Umbilical cord (tissue), 1 donor: ENCODE results near the gene DNAJB2. TPM values are rescaled to one million over a fixed set of nuclear protein-coding genes. Genes with fewer than 3 reads are reported as not detected.

Experiments
- total RNA-seq: library from RNA; depleted of rRNA; stranded (reverse); fragments of >200 nt; gene quantifications from one replicate; pipeline ENCODE4 v1.2.3, GENCODE V29; 2014; ENCODE audit warnings: low replicate concordance; ENCODE audit not compliant: insufficient read depth

Gene DNAJB2
- total RNA-seq, 1 donor from 2014 or later, result 45.0 TPM

Other genes starting within 250 kb of the DNAJB2 start
- 2.9 TPM for gene CFAP65, start 237.8 kb upstream of the DNAJB2 start, total RNA-seq
- gene IHH, start 218.4 kb upstream of the DNAJB2 start, total RNA-seq, result not detected
- gene NHEJ1, start 118.6 kb upstream of the DNAJB2 start, total RNA-seq, result 13.0 TPM
- gene SLC23A3, start 109.3 kb upstream of the DNAJB2 start, total RNA-seq, result not detected
- gene CNPPD1, start 102.4 kb upstream of the DNAJB2 start, total RNA-seq, result 20.5 TPM
- 40.9 TPM for gene RETREG2, start 101.1 kb upstream of the DNAJB2 start, total RNA-seq
- gene ZFAND2B, start 72.6 kb upstream of the DNAJB2 start, total RNA-seq, result 20.5 TPM
- 34.2 TPM for gene ABCB6, start 60.4 kb upstream of the DNAJB2 start, total RNA-seq
- 83.3 TPM for gene ATG9A, start 49.7 kb upstream of the DNAJB2 start, total RNA-seq
- 27.9 TPM for gene ANKZF1, start 49.6 kb upstream of the DNAJB2 start, total RNA-seq
- 12.0 TPM for gene GLB1L, start 33.9 kb upstream of the DNAJB2 start, total RNA-seq
- 24.1 TPM for gene STK16, start 33.9 kb upstream of the DNAJB2 start, total RNA-seq
- gene TUBA4B, start 26.1 kb upstream of the DNAJB2 start, total RNA-seq, result 0.72 TPM
- gene TUBA4A, start 25.4 kb upstream of the DNAJB2 start, total RNA-seq, result 21.7 TPM
- gene PTPRN, start 30.0 kb downstream of the DNAJB2 start, total RNA-seq, result 5.5 TPM
- gene RESP18, start 53.4 kb downstream of the DNAJB2 start, total RNA-seq, result not detected
- 26.0 TPM for gene DNPEP, start 108.5 kb downstream of the DNAJB2 start, total RNA-seq
- gene DES, start 139.0 kb downstream of the DNAJB2 start, total RNA-seq, result 2,247 TPM
- 61.9 TPM for gene SPEG, start 155.5 kb downstream of the DNAJB2 start, total RNA-seq
- gene GMPPA, start 219.5 kb downstream of the DNAJB2 start, total RNA-seq, result 44.1 TPM
- gene ASIC4, start 235.1 kb downstream of the DNAJB2 start, total RNA-seq, result 0.96 TPM